ENCODE data around the gene TACC2.
A peak's percentile ranks its signal among the peaks of the same experiment; 100 is the strongest.
"Not testable (repeated sequence)": the region's sequence is repeated elsewhere in the genome, so short reads cannot be mapped to it uniquely, and the experiment has no call there.

The TACC2 gene

GRCh38 chr10:121978511-121978910 is 10.5 kb upstream of the TACC2 start:
- DNase-seq (ENCODE audit: low read depth), result no peak

DNA sequence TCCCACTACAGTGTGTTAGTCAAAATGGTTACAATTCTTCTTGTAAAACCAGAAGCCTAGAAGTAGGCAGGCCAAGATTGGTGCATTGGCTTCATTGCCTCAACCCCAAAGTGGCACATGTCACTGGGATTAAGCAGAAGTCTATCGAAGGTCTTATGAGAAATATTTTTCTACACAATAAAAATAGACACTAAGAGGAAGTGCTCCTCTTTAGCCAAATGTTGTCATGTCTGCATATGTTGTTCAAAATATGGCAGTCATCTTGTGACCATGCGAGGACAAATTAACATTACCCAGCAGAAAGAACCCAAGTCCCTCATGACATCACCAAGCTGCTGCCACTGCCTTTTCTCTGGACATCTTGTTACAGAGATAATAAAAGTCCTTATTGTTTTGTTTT is 7.6 kb upstream of the TACC2 start:
- DNase-seq (ENCODE audit: low read depth), result no peak

GRCh38 chr10:121983852-121984251 is 5.1 kb upstream of the TACC2 start:
- no peak for DNase-seq (ENCODE audit: low read depth)

DNA sequence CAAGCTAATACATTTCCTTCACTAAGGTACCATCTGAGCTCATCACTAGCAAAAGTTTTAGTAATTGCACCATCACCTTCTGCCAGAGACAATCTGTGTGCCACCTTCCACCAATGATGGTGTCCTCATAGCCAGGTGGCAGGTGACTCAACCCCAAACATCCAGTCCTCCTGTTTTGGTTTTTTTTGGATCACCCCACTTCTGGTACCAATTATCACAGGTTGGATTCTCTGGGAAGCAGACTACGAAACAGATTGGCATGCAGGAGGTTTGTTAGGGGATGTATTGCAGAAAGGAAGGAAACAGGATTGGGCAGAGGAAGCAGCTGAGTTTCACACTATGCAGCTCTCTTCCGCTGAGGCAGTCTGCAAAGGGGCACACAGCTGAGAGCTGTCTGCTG is 4.5 kb upstream of the TACC2 start:
- DNase-seq (ENCODE audit: low read depth), result no peak

GRCh38 chr10:121990015-121990677 is 1.2 kb downstream of the TACC2 start:
- DNase-seq (ENCODE audit: low read depth), result no peak

DNA sequence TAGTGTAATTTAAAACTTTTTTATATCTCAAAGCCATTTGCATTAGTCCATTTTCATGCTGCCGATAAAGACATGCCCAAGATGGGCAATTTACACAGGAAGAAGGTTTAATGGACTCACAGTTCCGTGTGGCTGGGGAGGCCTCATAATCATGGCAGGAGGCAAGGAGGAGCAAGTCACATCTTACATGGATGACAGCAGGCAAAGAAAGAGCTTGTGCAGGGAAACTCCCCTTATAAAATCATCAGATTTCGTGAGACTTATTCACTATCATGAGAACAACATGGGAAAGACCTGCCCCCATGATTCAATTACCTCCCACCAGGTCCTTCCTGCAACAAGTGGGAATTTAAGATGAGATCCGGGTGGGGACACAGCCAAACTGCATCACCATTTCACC is 2.8 kb downstream of the TACC2 start:
- DNase-seq (ENCODE audit: low read depth), result not testable (repeated sequence)

- no peak for DNase-seq (ENCODE audit: low read depth)
These were observed 5.5 kb downstream of the TACC2 start for GRCh38 chr10:121994429-121994941.

DNA sequence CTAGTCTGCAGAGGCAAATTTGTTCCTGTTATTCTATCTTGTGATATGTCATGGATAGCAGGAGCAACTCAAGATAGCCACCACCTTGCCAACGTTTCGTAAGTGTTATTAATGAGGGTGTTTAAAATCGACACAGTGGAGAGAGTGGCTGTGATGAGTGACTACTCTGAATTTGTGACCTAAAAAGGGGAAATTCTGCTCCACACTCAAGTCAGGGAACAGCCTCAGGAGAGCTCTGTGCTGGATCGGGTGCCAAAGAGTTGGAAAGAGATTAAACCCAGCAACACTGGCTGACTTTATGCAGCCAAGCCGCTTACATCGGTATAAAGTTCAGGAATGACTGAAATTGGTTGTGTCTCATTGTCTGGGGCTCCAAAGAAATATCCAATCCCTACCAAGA is 9.5 kb downstream of the TACC2 start:
- DNase-seq (ENCODE audit: low read depth), result no peak

- DNase-seq (ENCODE audit: low read depth), result no peak
These were observed 10.3 kb downstream of the TACC2 start for GRCh38 chr10:121999301-121999700.

- DNase-seq (ENCODE audit: low read depth), result no peak
These were observed 12.7 kb downstream of the TACC2 start for GRCh38 chr10:122001698-122002097.

DNA sequence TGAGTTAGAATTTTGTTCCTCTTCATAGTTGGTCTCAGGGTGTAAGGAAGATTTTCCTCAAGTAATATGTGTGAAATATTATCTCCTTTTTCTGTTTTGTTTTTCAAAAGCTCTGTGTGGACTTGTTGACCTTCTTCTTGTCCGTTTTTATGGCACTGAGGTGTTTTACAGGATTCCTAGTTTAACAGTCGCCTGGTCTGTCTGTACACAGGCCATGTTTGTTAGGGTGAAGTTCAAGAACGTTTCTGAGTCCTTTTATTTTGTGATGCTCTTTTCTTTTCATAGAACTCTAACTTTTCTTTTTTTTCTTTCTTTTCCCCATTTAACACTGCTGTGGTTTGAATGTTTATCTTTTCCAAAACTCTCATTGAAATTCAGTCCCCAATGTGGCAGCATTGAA is 18.5 kb downstream of the TACC2 start:
- DNase-seq (ENCODE audit: low read depth), result no peak

- DNase-seq (ENCODE audit: low read depth), result no peak
These were observed 21.6 kb downstream of the TACC2 start for GRCh38 chr10:122010405-122011050.

- DNase-seq (ENCODE audit: low read depth), result no peak
These were observed 23.8 kb downstream of the TACC2 start for GRCh38 chr10:122012731-122013130.

DNA sequence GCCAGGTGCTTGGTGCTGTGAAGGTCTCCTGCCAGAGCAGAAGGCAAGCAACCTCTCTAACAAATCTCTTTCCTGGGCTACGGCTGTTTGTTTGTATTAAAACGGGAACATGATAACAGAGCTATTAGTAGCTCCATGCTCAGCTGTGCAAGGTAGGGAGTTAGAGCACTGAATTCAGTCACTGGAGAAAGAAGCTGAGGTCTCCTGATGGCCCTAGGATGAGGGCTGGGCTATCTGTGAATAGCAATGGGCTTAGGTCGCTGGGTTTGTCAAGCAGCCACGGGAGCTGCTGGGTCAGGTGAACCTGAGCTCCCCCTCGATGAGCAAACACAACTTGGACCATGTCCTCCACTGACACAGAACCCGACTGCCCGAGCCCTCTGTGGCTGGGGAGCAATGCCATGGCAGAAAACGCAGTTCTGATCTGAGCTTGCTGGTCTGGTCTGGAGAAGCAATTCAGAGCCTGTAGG is 24.4 kb downstream of the TACC2 start:
- DNase-seq (ENCODE audit: low read depth), result no peak

DNA sequence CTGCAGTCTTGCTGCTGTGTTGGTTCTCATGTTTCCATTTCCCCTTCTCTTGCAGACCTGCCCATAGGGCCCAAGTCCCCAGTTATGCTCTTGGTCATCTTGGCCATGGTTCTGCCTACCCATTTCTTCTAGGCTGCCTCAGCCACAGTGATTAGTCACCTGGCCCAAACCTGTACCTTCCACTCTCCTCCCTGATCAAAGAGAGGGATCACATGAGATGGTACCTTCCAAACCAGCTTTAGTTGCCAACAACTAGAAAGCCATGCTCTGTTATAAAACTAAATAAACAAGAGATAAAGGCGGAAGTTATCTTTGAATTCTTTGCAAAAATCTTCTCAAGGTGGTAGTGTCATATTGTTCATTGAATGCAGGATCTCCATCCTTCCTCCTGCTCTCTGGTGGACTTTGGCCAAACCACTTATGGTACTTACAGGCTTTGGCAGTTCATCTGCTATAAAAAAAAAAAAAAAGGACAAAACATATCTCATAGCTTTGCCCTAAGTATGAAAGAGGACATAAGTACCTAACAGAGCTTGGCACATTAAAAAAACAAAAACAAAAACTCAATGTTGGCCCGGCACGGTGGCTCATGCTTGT is 25.8 kb downstream of the TACC2 start:
- DNase-seq (ENCODE audit: low read depth), result no peak

- not testable (repeated sequence) for DNase-seq (ENCODE audit: low read depth)
These were observed 29.0 kb downstream of the TACC2 start for GRCh38 chr10:122017926-122018325.

DNA sequence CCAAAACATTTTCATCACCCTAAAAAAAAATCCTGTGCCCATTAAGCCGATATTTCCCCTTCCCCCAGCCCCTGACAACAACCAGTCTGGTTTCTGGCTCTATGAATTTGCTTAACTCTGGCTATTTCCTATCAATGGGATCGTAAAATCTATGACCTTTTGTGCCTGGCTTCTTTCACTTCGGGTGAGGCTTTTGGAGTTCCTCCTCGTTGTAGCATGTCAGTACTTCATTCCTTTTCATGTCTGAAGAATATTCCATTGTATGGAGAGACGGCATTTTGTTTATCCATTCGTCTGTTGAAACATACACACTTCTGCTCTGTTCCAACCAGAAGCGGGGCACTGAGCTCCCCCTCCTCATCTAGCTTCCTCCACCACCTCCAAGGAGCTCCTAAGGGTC is 29.5 kb downstream of the TACC2 start:
- DNase-seq (ENCODE audit: low read depth), result no peak

- no peak for DNase-seq (ENCODE audit: low read depth)
These were observed 30.0 kb downstream of the TACC2 start for GRCh38 chr10:122018951-122019413.

DNA sequence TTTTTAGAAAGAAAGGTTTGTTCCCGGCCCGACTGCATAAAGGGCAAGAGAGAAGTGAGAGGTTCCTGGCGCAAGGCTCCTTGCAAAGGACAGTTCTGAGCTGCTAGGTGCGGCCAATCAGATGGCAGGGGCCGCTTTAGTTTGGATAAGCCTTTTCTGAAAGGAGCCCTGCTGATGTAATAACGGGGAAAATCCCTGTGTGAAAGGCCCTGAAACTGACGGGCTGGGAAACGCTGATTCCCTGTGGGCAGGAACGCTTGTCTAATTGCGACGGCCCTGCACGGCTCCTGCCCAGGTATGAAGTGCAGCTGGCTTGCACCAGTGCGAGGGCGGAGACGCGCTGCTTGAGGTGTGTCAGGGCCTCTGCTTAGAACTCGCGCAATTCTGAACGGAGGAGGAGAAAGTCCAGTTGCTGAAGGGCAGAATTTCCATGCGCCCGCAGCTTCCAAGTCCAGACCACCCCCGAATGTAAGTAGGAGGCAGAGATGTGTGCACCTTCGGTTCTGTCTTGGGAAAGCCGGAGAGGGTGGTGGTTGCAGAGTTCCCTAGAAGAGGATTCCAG is 30.5 kb downstream of the TACC2 start:
- DNase-seq (ENCODE audit: low read depth), result no peak

DNA sequence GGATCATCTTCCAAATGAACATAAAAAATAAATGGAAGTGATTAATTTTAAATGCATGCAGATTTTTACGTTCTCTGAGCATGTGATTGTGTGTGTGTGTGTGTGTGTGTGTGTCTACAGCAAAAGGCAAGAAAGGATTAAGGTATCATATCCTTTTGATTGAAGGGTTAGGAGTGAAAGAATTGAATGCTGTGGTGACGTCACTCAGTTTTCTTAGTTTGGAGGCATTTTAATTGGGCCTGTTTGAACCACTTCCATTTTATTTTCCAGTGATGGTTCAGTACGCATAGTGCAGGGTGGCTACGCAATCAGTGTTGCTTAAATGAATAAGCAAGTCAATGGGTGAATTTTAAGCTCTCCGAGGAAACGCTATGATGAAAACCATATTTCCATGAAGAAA is 31.3 kb downstream of the TACC2 start:
- DNase-seq (ENCODE audit: low read depth), result no peak

GRCh38 chr10:122021379-122021778 is 32.4 kb downstream of the TACC2 start:
- DNase-seq (ENCODE audit: low read depth), result peak; percentile 63

- DNase-seq (ENCODE audit: low read depth), result no peak
These were observed 32.9 kb downstream of the TACC2 start for GRCh38 chr10:122021828-122022227.

DNA sequence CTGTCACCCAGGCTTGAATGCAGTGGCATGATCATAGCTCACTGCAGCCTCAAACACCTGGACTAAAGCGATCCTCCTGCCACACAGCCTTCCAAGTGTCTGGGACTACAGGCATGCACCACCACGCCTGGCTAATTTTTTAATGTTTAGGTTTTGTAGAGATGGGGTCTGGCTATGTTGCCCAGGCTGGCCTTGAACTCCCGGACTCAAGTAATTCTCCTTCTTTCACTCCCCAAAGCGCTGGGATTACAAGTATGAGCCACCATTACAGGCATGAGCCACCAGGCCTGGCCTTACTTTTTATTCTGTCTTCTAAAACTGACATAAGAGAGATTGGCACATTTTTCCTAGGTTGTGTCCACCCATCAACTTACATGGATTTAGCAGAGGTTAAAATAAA is 33.3 kb downstream of the TACC2 start:
- no peak for DNase-seq (ENCODE audit: low read depth)
